ENCODE data around the gene HS1BP3. TPM values are rescaled to one million over a fixed set of nuclear protein-coding genes. Genes with fewer than 3 reads are reported as not detected.

The HS1BP3 gene
- total RNA-seq, 1 experiment from 2014 or later, result 17.1 TPM

DNA sequence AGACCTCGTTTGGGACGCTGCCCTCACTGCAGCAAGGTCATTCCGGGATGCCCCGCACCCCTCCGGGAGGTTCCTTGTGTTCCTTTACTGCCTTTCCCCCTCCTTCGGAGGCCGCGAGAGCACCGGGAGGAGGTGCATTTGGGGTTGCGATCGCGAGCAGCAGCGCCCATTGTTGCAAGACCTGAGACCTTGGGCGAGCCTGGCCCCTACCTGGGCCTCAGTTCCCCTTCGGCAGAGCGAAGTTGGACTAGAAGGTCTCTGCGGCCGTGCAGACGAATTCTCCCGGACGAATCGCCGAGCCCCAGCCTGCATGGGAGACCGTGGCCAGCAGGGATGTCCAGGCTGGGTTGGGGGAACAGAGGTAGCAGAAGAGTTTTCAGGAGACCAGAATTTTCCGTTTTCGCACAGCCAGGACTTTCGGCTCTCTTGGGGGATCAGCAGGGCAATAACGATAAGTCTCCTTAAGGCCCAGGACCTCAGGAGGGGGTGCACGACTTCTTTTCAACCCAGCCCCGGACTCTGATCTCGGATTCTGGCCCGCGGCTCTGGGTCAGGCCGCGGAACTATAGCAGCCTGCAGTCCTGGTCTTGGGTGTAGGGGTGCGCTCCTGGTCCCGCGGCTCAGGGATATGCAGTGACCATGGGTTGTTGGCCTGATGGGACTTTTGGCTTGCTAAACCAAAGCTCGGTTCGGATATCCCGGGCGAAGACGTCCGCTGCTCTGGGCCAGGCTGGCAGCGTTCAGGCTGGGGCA, 18.8 kb upstream of the HS1BP3 start:
- ATAC-seq (no peak), DNase-seq (ENCODE audit: low read depth, low spot score) (no peak)
- Histone ChIP-seq H3K27me3 (ENCODE audit: insufficient read depth, low read length) (no peaks in the 10 kb centered on the region), H3K9me3 (ENCODE audit: control insufficient read depth in 1 of 2, insufficient read depth in 1 of 2, low read depth in 1 of 2, low read length in 2 of 2) (no peaks in the 10 kb centered on the region), H3K9ac (ENCODE audit: low read length) (no peak overlapping the region), H2AFZ (ENCODE audit: low read depth, low read length, poor library complexity, severe bottlenecking) (no peak overlapping the region), H3K4me1 (ENCODE audit: control insufficient read depth in 1 of 2, insufficient read depth in 2 of 2, low read length in 2 of 2) (no peaks in the 10 kb centered on the region), H3K36me3 (ENCODE audit: control insufficient read depth in 1 of 2, insufficient read depth in 2 of 2, low read length in 2 of 2) (no peaks in the 10 kb centered on the region), H3K27ac (ENCODE audit: low read depth, low read length) (no peak overlapping the region), H4K20me1 (ENCODE audit: insufficient read depth) (no peaks in the 10 kb centered on the region), H3K4me2 (ENCODE audit: low read length) (no peak overlapping the region), H3K4me3 (replicated peaks in 1 of 2; ENCODE audit: low read depth in 1 of 2, low read length in 2 of 2) (no peak overlapping the region), H3K79me2 (ENCODE audit: insufficient read depth, low read length) (no peaks in the 10 kb centered on the region), H3K9me2 (ENCODE audit: insufficient read depth) (no peaks in the 10 kb centered on the region)
- intact Hi-C loops (cut with micrococcal nuclease), result no loop called here
- CTCF ChIA-PET, result no interaction called here
- POLR2A ChIA-PET, result no interaction called here
- RAD21 ChIA-PET (ENCODE audit: low non-redundant PET in 1 of 2, low total read pairs in 2 of 2, uncharacterized antibody in 2 of 2, unreplicated experiment in 2 of 2), result no interaction called here
- BruUV-seq (replicated peaks), result no TSS peak
- TF ChIP-seq SRF (IDR thresholded peaks at IDR 0.05; ENCODE audit: low read depth) (no peak), POLR2A (IDR thresholded peaks at IDR 0.05; ENCODE audit: borderline replicate concordance, extremely low read depth, insufficient read depth, insufficient read length) (no peak), FOSL1 (IDR thresholded peaks at IDR 0.05; ENCODE audit: low read depth) (no peak), CEBPB (IDR thresholded peaks at IDR 0.05; ENCODE audit: low read depth) (no peak), EGR1 (IDR thresholded peaks at IDR 0.05; ENCODE audit: low read depth) (no peak), ZFX (IDR thresholded peaks at IDR 0.05) (no peak), YY1 (IDR thresholded peaks at IDR 0.05; ENCODE audit: extremely low read depth, insufficient replicate concordance, low read depth, low read length) (no peak), ELF1 (IDR thresholded peaks at IDR 0.05; ENCODE audit: borderline replicate concordance, low read depth) (no peak), EZH2phosphoT487 (IDR thresholded peaks at IDR 0.05; ENCODE audit: borderline replicate concordance) (no peak), ZNF274 (IDR thresholded peaks at IDR 0.05; ENCODE audit: low read depth, low read length) (no peak), TCF7L2 (IDR thresholded peaks at IDR 0.05; ENCODE audit: borderline replicate concordance, extremely low read depth, insufficient read depth, insufficient read length) (no peak), RAD21 (IDR thresholded peaks at IDR 0.05; ENCODE audit: low read depth) (no peak), POLR2AphosphoS5 (IDR thresholded peaks at IDR 0.05; ENCODE audit: low read depth, low read length) (no peak), JUND (IDR thresholded peaks at IDR 0.05) (no peak)
- TF ChIP-seq, protein P1, sequence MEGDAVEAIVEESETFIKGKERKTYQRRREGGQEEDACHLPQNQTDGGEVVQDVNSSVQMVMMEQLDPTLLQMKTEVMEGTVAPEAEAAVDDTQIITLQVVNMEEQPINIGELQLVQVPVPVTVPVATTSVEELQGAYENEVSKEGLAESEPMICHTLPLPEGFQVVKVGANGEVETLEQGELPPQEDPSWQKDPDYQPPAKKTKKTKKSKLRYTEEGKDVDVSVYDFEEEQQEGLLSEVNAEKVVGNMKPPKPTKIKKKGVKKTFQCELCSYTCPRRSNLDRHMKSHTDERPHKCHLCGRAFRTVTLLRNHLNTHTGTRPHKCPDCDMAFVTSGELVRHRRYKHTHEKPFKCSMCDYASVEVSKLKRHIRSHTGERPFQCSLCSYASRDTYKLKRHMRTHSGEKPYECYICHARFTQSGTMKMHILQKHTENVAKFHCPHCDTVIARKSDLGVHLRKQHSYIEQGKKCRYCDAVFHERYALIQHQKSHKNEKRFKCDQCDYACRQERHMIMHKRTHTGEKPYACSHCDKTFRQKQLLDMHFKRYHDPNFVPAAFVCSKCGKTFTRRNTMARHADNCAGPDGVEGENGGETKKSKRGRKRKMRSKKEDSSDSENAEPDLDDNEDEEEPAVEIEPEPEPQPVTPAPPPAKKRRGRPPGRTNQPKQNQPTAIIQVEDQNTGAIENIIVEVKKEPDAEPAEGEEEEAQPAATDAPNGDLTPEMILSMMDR (IDR thresholded peaks at IDR 0.05 in 2 of 3, conservative IDR thresholded peaks at IDR 0.05 in 1 of 3; ENCODE audit: borderline replicate concordance in 1 of 3, insufficient read depth in 1 of 3, low read depth in 2 of 3, low read length in 2 of 3), result no peak
- TF ChIP-seq, protein P2, sequence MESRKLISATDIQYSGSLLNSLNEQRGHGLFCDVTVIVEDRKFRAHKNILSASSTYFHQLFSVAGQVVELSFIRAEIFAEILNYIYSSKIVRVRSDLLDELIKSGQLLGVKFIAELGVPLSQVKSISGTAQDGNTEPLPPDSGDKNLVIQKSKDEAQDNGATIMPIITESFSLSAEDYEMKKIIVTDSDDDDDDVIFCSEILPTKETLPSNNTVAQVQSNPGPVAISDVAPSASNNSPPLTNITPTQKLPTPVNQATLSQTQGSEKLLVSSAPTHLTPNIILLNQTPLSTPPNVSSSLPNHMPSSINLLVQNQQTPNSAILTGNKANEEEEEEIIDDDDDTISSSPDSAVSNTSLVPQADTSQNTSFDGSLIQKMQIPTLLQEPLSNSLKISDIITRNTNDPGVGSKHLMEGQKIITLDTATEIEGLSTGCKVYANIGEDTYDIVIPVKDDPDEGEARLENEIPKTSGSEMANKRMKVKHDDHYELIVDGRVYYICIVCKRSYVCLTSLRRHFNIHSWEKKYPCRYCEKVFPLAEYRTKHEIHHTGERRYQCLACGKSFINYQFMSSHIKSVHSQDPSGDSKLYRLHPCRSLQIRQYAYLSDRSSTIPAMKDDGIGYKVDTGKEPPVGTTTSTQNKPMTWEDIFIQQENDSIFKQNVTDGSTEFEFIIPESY (IDR thresholded peaks at IDR 0.05; ENCODE audit: extremely low read depth, insufficient replicate concordance, low read length), result no peak
- TF ChIP-seq, protein P3, sequence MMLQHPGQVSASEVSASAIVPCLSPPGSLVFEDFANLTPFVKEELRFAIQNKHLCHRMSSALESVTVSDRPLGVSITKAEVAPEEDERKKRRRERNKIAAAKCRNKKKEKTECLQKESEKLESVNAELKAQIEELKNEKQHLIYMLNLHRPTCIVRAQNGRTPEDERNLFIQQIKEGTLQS (IDR thresholded peaks at IDR 0.05), result no peak
- TF ChIP-seq, protein P4, sequence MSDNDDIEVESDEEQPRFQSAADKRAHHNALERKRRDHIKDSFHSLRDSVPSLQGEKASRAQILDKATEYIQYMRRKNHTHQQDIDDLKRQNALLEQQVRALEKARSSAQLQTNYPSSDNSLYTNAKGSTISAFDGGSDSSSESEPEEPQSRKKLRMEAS (IDR thresholded peaks at IDR 0.05), result no peak

All from HCT116 (cell line).